GM20431 (cell line): ENCODE results near the gene TOP1.

Source experiments
- in situ Hi-C: fragments of 300-500 bp; cut with MseI, MboI; formaldehyde crosslinking; loops from one replicate; pipeline ENCODE4 v1.15.0; 2020; ENCODE audit warnings: low sequenced_read_pairs; ENCODE audit not compliant: unreplicated experiment

Gene TOP1

GRCh38 chr20:41161886-41162285, 133.3 kb downstream of the TOP1 start:
- in situ Hi-C loops, result no loop called here

GRCh38 chr20:41162396-41162795, 133.8 kb downstream of the TOP1 start:
- in situ Hi-C loops, result no loop called here

GRCh38 chr20:41163821-41164220, 135.2 kb downstream of the TOP1 start:
- in situ Hi-C loops, result no loop called here

GRCh38 chr20:41165001-41165882, 136.6 kb downstream of the TOP1 start:
- in situ Hi-C loops, result no loop called here

GRCh38 chr20:41166201-41167117, 137.8 kb downstream of the TOP1 start:
- in situ Hi-C loops, result no loop called here

- in situ Hi-C loops, result no loop called here
These were observed 138.5 kb downstream of the TOP1 start for GRCh38 chr20:41167118-41167470.

GRCh38 chr20:41167481-41168253, 139.0 kb downstream of the TOP1 start:
- in situ Hi-C loops, result no loop called here

GRCh38 chr20:41168281-41169161, 139.9 kb downstream of the TOP1 start:
- in situ Hi-C loops, result no loop called here

- in situ Hi-C loops, result no loop called here
These were observed 140.6 kb downstream of the TOP1 start for GRCh38 chr20:41169162-41169690.

GRCh38 chr20:41169791-41170351, 141.2 kb downstream of the TOP1 start:
- in situ Hi-C loops, result no loop called here

GRCh38 chr20:41170386-41171105, 141.9 kb downstream of the TOP1 start:
- in situ Hi-C loops, result no loop called here

GRCh38 chr20:41171736-41172295, 143.2 kb downstream of the TOP1 start:
- in situ Hi-C loops, result no loop called here

GRCh38 chr20:41172296-41173140, 143.9 kb downstream of the TOP1 start:
- in situ Hi-C loops, result no loop called here

GRCh38 chr20:41173161-41173721, 144.6 kb downstream of the TOP1 start:
- in situ Hi-C loops, result no loop called here

GRCh38 chr20:41173791-41174341, 145.2 kb downstream of the TOP1 start:
- in situ Hi-C loops, result no loop called here
